Nucleus accumbens (tissue), 56 donors: ENCODE measurements around the gene CD74.
"Not testable (repeated sequence)": the region's sequence is repeated elsewhere in the genome, so short reads cannot be mapped to it uniquely, and the experiment has no call there.

ENCODE experiments used
- DNase-seq, 56 donors: peaks; one replicate each; lab custom pipeline; 2025; lab: John Stamatoyannopoulos, UW

The CD74 gene

DNA sequence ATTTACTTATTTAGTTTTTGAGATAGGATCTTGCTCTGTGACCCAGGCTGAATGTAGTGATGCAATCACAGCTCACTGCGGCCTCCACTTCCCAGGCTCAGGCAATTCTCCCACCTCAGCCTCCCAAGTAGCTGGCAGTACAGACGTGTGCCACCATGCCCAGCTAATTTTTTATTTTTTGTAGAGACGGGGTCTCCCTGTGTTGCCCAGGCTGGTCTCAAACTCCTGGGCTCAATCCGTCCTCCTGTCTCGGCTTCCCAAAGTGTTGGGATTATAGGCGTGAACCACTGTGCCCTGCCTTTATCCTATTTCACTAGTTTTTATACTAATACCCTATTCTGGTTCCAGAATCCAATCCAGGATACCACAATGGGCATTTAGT, 30.0 kb upstream of the CD74 start:
- no peak for DNase-seq

DNA sequence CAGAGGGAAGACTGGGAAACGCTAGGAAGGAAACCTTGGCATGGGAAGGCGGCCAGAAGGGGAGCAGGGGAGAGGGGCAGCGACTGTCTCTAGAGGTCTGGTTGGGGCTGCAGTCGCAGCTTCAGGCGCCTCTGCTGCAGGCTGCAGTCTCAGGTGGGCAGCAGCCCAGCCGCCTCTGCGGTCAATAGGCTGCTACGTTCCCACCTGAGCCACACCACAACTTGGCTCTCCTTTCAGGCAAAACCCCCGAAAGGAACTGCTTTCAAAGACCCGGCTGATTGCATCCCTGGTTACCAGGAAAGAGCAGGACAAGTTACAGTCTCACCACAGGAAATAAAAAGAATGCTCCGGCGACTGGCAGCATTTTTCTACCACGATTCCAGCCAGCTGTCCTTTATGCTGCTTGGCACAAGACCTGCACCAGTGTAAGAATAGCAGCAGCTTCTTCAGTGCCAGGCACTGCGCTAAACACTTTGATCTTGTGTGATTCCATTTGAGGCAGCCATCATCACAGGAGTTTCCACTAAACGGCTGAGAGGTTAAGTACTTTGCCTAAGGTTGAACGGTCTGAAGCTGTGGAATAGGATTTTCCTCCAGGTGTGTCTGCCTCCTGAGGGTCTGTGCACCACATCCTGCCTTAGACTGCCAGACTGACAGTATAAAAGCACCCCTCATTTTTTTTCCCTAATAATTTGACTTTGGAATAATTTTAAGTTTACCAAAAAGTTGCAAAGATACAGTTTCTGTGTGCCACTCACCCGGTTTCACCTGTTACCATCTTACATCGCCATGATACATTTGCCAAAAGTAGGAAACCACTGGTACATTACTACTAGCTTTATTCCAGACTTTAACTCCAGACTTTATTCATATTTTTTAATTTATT, 29.3 kb upstream of the CD74 start:
- no peak for DNase-seq

DNA sequence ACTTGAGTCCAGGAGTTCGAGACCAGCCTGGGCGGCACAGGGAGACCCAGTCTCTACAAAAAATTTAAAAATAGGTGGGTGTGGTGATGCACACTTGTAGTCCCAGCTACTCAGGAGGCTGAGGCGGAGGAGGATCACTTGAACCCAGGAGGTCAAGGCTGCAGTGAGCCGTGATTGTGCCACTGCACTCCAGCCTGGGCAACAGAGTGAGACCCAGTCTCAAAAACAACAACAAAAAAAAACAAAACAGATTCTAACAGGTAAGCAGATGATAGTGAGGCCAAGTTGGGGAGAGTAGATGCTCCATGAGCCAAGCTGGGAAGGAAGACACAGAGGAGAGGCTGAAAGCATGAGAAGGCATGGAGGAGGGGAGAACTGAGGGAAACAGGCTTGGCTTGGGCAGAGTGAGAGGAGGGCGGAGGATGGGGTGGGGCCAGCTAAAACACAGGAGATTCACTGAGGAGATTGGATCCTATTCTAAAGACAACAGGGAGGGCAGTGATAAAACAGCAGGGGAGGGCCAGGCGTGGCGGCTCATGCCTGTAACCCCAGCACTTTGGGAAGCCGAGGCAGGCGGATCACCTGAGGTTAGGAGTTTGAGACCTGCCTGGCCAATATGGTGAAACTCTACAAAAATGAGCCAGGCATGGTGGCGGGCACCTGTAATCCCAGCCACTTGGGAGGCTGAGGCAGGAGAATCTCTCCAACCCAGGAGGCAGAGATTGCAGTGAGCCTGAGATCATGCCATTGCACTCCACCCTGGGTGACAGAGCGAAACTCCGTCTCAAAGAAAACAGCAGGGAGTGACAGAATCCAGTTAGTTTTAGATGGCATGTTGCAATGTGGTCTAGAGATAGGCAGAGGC, 28.5 kb upstream of the CD74 start:
- DNase-seq = no peak

DNA sequence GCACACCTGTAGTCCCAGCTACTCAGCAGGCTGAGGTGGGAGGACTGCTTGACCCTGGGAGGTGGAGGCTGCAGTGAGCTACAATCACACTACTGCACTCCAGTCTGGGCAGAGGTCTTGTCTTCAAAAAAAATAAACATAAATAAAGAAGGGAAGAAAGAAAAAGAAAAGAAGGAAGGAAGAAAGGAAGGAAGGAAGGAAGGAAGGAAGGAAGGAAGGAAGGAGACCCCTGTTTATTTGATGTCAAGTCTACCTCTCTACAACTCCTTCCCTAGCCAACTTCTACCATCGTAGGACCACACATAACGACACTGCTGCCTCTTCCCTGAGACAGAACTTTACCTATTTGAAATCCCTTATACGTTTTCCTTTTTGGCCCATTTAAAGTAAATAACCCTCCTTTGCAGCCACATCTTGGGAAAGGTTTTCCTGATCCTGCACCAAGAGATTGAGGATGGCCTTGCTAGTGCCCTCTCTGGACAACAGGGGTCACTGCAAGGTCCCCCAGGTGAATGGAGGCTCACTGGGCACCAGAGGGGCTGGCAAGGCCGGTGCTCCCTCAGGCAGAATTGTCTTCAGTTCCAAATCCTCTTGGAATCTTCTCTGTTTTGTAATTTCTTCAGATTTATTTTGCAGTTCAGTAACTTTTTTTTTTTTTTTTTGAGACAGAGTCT, 26.3 kb upstream of the CD74 start:
- peak in 1 of 56 donors; percentile 5 for DNase-seq

DNA sequence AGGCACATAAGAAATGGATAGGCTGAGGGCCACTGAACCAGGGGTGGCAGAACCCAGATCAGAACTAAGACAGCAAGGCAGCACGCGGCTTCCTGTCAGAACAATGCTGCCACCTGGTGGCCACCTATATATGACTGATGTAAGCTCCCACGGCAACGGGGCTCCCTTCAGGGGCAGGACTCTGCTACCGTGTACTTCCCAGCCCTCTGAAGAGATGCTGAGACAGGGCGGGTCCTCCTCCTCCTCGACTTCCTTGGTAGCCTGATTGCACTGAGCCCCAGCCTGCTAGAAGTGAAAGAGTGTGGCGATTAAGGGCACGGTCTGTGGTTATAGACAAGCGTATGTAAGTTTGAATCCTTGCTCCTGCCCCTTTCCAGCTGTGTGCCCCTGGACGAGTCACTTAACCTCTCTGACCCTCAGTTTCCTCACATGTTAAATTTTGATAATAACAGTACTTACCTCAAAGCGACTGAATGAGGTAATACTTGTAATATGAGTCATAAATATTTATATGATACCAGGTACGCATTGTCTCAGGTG, 23.5 kb upstream of the CD74 start:
- peak; percentile 9 to 97 (median 76) for DNase-seq

DNA sequence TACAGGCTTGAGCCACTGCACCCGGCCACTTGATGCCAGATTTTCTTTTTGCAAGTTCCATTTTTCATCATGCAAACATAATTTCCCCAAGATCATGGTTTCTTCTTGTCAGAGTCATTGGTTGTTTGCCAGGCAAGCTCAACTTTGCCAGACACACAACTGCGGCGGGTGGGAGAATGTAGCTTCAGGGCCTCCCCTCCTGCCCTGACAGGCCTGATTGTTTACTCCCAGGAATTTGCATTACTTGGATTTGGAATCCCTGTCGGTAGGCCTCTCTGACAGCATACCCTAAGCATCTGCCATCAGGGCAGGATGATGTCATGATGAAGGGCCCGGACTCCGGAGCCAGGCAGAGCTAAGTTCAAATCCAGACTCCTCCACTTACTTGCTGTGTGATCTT, 21.8 kb upstream of the CD74 start:
- DNase-seq = no peak

DNA sequence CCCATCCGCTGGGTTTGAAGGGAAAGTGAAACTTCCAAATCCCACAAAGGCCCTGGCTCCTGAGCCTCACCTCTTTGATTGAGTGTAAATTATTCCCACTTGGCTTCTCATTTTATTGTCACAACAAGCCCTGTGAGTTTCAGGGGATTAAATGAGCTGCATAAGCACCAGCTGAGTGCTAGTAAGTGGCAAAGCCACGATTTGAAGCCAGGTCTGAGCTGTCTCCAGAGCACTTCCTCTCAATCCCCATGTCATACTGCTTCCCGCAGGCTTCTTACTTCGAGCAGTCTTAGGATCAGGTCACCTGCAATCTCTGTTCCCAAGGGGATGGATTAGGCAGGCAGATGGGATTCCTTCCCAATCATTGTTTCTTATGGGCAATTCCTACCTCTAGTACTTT, 18.9 kb upstream of the CD74 start:
- no peak for DNase-seq

DNA sequence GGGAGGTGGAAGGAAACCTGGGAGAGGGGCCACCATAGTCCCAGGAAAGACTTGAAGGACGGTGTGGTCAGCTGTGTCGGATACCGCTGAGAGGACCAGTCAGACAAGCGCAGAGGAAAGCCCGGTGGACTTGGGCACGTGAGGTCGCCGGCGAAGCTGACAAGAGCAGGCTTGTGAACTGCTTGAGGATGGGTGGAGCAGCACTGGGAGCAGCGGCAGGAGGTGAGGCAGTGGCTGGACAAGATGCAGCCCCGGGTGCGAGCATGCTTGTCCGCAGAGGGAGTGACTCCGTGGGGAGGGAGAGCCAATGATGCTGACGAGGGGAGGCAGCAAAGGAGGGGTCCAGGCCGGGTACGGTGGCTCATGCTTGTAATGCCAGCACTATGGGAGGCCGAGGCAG, 18.3 kb upstream of the CD74 start:
- DNase-seq = no peak

DNA sequence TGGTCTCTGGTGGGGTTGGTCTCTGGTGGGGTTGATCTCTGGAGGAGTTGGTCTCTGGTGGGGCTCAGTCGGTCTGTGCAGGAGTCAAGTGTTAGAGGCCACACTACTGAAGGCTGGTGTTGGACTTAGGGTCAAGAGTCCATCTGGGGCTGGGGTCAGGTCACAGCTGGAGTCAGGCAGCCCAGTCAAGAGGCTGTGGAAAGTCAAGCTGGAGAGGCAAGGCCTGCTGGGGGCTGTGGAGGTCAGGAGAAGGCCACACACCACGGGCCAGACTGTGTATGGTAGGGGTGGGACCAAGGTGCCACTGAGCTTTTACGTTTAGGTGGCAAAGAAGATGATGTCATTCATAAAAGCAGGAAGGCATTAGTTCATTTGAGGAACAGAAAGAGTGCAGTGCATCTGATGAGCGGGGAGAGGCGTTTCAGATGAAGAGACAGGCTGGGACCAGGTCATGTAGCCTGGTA, 16.7 kb upstream of the CD74 start:
- no peak for DNase-seq

DNA sequence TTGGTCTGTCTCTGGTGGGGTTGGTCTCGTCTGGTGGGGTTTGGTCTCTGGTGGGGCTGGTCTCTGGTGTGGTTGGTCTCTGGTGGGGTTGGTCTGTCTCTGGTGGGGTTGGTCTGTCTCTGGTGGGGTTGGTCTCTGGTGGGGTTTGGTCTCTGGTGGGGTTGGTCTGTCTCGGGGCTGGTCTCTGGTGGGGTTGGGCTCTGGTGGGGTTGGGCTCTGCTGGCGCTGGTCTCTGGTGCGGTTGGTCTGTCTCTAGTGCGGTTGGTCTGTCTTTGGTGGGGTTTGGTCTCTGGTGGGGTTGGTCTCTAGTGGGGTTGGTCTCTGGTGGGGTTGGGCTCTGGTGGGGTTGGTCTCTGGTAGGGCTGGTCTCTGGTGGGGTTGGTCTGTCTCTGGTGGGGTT, 16.3 kb upstream of the CD74 start:
- DNase-seq = no peak

DNA sequence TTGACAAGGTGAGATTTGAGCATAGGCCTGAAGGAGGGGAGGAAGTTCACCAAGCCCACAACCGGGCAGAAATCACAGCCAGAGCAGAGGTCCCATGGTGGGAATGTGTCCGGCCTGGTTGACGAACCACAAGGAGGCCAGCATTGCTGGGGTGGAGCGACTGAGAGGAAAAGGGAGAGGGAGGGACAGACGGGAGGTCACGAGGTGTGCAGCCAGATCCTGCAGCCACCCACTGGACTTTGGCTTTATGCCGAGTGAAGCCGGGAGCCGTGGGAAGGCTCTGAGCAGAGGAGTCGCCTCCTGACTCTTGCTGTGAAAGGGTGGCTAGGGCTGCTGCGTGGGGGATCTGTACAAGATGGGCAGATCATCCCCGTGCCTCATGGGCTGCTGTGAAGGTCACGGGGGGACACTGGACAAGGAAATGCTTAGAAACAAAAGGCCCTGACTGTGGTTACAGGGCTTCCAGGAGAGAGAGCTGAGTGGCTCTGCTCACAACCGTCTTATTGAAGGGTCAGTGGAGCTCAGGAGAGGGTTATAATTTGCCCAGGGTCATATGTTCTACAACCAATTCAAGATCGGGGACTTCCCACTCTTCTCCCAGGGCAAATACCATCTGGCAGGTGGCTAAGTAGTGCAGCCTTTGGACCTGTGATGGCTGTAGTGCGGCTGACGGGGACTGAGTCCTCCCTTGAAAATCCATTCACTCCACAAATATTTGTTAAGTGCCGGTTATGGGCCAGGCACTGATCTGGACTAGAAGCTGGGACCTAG, 15.6 kb upstream of the CD74 start:
- DNase-seq = peak in 36 of 56 donors; percentile 7 to 73 (median 30)

DNA sequence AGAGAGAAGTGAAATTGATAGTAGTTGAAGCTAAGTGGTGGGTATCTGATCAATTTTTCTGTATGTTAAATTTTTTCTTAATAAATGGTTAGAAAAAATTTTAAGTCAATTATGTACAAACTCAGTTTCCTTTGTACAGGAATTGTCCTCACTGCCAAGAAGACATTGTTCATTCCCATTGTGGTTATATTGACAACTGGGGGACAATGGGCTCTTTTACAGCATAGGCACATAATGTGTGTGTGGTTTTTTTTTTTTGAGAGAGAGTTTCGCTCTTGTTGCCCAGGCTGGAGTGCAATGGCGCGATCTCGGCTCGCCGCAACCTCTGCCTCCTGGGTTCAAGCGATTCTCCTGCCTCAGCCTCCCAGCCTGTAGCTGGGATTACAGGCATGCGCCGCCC, 13.5 kb upstream of the CD74 start:
- DNase-seq = peak in 3 of 56 donors; percentile 11 to 27 (median 27)

DNA sequence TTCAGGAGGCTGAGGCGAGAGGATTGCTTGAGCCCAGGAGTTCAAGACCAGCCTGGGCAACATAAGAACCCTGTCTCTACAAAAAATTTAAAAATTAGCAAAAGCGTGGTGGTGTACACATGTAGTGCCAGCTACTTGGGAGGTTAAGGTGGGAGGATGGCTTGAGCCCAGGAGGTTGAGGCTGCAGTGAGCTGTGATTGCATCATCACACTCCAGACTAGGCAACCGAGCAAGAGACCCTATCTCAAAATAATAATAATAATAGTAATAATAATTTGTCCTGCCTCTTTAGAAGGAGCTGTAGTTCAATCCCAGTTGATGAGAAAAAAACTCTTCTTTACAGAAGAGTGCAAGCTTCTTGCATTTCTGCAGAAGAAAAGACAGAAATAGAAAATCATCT, 10.0 kb upstream of the CD74 start:
- no peak for DNase-seq

DNA sequence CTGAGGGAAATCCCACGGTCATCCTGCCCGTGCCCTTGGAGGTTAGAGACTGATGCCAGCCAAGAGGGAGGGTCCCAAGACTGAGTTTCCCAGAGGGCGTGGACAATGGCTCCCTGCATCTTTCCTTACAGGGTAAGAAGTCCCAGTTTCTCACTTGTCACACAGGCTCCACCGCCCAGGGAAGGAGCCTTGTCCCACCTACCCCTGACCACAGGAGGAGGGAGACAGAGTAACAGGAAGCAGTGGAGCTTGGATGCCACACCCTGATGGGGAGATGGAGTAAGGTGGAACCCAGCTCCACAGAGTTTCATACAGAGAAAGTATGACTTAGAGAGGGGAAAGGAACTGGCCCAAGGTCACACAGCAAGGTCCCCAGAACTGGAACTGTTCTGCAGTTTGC, 9.4 kb upstream of the CD74 start:
- DNase-seq = no peak

DNA sequence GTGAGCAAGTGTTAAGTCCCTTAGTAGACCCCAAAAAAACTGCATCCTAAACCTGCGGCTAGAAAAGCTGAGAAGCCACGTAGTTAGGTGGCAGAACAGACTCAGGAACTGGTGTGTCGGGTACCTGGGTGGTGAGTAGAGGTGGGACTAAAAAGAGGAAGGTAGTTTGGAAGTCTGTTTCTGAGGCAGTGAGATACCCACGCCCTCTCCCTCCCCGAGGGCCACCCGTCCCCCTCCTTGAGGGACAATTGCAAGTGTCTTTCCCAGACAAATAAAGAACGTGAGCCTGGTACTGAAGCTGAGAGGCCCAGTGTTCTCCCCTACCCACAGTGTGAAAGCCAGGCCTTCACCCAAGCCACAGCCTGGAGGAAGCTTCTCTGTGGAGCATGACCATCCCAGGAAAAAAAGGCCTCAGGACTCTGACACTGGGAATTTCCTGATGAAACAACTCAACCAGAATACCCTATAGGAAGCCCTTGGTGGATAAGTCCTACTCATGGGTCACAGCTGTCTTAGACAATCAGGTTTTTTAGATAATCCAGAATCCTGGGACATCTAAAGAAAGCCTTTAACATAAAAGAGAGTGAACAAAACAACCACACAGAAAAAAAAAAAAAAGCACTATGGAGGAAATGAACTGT, 7.0 kb upstream of the CD74 start:
- no peak for DNase-seq

DNA sequence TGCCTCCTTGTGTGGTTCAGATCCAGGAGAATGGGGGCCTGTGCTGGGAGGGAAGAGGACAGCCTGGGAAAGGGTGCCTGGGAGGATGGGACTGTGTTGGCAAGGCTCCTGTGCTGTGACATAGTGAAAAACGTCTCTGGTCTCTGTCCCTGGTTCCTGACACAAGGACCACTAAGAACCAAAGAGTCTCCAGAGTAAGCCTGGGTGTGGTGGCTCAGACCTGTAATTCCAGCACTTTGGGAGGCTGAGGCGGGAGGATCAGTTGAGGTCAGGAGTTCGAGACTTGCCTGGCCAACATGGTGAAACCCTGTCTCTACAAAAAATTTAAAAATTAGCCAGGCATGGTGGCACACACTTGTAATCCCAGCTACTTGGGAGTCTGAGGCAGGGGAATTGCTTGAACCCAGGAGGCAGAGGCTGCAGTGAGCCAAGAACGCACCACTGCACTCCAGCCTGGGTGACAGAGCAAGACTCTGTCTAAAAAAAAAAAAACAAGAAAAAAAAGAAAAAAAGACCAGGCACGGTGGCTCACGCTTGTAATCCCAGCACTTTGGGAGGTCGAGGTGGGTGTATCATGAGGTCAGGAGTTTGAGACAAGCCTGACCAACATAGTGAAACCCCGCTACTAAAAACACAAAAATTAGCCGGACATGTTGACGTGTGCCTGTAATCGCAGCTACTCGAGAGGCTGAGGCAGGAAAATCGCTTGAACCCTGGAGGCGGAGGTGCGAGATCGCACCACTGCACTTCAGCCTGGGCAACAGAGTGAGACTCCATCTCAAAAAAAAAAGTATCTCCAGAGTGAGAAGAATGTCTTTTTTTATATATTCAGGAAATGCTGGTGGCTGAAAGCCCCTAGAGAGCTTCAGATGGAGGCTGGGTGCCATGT, 1.4 kb upstream of the CD74 start:
- not testable (repeated sequence) for DNase-seq

DNA sequence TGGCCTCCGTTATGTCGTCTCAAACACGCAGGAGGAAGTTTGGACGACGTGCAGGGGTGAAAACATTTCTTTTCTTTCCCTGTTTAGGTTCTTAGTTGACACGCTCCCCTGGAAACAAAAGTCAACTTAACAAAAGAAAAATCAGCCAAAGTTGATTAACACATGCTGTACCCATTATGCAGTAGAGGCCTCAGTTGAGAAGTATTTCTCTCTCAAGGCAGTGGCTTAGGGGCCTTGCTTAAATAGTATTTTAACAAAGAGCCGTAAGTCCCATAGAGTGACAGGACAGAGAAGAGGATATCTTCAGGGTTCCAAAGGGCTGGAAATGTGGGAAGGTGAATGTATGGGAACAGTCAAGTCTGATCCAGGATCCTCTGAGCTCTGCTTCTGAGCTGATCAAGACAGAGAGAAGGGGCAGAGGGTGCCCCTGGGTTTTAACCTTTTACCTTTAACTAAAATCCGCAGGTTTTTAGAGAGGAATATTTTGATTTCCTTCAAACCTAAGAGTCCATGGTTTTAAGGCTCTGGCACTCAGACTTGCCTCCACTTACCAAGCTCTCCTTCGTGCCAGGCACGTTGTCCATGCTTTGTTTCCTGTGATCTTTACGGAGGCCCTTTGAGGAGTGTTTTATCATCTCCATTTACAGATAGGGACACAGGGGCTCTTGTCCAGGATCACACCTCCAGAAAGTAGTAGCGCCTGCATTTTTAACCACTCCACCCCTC, 629 bp upstream of the CD74 start:
- no peak for DNase-seq
